CD4-positive, alpha-beta T cell treated with Interleukin-6 for 4 hours (primary cell): ENCODE results near the gene OTOG.
A peak's percentile ranks its signal among the peaks of the same experiment; 100 is the strongest.

ENCODE experiments used
- DNase-seq: peaks from one replicate; pipeline ENCODE4 v3.0.0-alpha.2; 2020; ENCODE audit warnings: mixed read lengths

OTOG gene

DNA sequence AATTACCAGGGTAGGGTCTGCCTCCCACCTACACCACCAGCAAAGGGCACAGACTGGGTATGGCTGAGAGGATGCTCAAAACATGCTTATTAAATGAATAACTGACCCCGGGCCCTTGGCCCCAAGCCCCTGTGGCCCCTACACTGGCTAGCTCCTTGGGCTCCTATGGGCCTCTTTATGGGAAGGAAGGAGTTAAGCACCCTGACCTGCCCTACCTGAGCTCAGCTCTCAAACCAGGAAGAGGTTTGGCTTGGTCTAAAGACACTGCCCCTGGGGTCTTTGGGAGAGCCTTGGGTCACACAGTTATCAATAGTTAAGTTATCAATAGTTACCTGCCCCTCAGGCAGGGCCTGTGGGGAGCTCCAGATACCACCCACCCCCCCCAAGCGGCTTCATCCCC is 4.0 kb upstream of the OTOG start:
- no peak for DNase-seq

DNA sequence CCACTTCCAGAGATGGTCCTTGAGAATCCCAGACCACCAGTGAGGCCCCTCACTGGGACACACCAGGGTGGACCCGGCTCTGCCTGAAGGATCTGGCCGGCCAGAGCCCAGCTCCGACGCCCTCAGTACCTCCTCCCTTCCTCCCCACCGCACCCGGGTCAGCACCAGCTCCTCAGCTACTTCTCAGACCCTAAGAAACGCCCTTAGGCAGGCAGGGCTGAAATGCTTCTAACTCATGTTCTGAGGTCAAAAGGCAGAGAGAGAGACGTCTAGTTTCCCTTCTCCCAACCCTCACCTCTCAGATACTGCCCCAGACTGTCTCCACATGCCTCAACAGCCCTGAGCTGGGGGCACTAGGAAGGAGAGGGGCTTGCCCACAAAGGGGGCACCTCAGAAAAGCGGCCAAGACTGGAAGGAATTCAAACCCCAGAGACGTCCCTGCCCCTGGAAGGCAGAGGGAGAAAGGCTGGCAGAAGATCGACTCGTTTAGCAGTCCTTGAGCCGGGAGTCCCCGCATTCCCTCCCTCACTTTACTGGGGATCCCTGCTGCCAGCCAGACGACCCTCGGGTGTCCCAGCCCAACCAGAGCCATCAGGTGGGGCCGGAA is 3.4 kb upstream of the OTOG start:
- DNase-seq = no peak

DNA sequence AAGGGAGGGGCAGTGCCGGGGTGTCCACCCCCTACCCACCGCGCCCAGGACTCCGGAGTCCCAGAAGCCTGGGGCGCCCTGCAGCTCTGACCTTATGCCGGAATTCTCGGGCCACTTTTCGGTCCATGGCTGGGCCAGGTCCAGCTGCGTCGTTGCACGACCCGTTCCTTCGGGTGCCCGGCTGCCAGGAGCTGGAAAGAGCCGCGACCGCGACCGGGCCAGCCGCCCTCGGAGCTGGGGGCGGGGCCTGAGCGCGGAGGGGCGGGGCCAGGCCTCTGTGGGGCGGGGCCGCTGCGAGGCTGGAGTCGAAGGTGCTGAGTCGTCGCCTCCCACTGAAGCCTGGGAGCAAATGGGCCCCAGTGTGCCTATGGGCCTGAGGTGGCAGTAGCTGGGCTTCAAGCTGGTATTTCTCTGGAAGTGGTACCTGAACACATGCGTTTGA is 2.9 kb upstream of the OTOG start, which contains the start of gene USH1C:
TSS of gene USH1C (minus strand) at position 236 of the 442 bp plus-strand sequence. CDS start at position 127, 109 bp downstream.
- DNase-seq = peak; percentile 14

DNA sequence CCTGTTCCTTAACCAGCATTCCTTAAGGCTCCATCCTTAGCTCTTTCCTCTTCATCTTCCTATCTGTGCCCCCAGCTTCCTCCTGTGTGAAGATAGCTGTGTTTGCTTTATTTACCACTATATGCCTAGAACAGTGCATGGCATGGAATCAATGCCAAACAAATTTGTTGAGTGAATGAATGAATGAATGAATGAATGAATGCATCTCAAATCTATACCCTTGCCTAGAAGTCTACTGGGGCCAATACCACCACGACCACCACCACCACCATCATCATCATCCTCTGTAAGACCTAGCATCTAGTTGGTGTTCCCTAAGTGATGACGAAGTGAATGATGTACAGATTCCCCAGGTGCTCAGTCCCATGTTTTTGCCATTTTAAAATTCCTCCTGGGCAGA is 819 bp upstream of the OTOG start:
- no peak for DNase-seq

DNA sequence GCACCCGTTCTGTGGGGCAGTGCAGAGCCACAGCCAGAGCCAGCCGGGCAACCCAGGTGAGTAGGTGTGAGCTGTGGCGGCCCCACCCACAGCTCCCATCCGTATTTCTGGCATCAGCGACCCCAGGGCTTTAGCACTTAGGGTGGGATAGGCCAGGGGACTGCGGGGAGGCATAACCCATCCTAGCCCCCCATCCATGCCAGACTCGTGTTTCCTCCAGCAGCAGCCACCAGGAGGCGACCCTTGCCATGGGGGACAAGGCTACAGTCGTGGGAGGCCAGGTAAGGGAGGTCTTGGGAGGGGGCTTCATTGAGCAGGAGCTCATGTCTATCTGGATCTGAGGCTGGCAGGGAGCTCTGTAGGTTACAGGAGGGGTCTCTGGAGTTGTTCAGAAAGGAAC is 873 bp downstream of the OTOG start:
- no peak for DNase-seq

DNA sequence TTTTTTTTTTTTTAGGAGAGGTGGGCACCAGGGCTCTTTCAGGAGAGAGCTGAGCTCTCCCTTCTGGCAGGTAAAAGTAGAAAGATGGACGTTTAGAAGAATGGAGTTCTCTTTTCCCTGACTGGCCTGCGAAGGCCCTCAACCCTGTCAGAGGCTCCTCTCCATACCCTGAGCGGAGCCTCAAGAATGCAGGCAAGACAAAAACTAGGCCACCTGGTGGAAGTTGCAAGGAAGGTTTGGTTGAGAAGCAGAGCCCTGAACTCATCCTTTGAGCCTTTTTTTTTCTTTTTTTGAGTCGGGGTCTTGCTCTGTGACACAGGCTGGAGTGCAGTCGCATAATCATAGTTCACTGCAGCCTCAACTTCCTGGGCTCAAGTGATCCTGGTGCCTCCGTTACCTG is 1.4 kb downstream of the OTOG start:
- no peak for DNase-seq

DNA sequence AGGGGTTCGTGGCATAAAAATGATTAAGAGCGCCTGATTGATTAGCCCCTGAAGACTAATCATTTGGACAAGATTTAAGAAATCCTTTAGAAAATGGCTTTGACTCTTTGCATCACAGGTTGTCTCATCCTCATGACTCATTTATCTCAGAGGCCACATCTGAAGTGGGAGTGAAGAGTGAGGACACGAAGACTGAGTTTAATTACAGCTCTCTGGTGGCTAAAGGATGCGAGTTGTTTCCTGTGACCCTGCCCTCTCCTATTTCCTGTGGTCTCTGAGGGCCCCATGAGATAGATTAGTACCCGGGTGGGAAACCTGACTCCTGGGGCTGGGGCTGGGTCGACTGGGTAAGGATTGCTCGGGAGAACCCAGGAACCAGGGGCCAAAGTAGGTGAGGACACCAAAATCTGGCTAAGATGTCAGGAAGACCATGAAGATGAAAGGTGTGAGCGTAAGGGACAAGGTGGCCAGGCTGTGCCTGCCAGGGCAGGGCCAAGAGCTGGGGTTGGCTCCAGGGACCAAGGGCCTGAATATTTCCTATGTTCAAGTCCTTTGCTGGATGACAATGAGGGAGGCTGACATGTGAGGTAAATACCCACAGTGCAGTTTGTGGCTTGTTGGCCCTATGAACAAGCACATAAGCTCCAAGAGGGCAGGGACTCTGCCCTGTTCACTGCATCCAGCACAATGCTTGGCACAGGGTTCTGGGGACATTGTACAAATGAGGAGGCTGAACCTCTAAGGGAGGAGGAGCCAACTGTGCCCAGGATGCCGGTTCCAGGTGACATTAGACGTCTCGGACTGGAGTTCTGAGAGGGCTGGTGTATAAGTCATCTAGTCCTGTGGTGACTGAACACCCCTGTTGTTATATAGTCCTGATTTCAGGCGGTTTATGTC is 3.6 kb downstream of the OTOG start:
- no peak for DNase-seq

DNA sequence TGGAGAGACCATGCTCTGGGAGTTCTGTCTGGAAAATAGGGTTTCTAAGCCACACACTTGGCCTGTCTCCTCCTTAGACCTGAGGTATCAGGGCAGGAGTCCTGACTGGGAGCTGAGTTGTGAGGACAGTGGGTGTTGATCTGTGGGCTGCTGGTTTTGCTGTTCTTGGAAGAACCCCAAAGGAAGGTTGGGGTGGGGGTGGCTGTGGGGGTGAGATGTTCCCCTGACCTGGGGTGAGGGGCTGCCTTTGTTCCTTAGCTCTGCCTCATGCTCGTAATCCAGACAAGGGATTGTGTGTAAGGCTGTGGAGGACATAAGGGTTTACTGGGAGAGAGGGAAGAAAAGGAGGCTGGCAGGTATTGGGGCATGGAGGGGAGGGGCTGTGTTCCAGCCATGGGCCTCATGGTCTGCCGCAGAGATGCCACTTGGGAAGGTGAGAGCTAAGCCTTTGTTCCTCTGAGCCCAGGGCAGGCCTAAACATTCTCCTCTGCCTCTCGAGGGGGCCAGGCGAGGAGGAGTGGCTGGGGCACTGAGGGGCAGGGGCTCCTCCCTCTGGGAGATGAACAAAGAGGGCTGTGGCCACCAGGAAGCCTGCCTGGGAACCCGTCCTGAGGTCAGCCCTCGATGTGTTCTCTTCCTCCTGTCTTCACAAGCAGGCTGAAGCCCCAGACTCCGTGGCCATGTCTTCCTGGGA is 4.4 kb downstream of the OTOG start:
- no peak for DNase-seq

DNA sequence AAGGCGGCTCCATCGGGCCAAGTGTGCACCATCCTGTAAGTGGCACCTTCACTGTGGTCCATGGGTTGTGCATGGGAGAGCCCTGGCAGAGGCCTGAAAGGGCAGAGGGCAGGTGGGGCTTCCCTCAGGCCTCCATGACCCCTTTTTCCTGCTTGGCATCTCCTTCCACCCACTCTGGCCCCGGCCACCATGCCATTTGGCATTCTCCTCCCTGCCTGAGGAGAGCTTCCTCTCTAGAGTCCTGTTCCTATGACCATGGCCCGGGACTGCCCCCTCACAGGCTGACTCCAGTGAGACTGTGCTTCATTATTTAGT is 4.9 kb downstream of the OTOG start:
- DNase-seq = no peak

DNA sequence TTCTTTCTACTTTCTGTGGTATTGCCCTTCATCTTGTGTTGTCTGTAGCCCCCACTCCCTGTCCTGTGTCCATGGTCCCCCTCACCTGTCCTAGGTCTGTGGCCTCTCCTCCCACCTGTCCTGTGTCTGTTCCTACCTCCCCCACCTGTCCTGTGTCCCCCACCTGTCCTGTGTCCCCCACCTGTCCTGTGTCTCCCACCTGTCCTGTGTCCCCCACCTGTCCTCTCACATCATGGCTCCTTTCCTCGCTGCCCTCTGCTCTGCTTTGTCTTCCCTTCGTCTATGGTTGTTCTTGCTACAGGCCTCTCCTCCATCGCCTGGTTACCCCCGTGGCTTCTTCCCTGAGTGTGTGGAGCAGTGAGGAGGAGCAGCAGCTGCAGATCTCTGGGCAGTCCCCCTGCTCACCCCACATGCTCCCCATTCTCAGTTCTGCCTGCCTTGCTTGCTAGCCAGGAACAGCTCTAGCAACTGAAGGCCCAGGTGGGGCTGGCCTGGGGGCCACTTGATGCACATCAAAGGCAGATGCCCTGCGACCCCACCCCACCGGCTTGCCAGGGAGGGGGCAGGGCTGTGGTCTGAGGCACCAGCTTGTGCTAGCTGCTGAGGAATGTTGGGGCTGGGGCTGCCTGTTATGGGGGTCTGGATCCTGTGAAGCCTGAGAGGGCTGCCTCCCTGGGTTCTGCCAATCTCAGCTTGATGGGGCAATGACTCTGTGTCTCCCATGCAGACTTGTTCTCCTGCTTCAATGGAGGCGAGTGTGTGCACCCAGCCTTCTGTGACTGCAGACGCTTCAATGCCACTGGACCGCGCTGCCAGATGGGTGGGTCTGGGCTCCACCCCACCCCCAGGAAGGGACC is 5.6 kb downstream of the OTOG start:
- DNase-seq = no peak

DNA sequence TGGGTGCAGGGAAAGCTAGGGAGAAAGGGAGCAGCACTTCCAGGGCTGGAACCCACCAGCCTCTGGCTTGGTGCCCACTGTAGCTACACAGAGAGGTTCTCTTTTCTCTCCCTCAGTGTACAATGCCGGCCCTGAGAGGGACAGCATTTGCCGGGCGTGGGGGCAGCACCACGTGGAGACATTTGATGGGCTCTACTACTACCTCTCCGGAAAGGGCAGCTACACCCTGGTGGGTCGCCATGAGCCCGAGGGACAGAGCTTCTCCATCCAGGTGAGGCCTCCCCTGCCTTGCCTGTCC is 6.1 kb downstream of the OTOG start:
- DNase-seq = no peak

DNA sequence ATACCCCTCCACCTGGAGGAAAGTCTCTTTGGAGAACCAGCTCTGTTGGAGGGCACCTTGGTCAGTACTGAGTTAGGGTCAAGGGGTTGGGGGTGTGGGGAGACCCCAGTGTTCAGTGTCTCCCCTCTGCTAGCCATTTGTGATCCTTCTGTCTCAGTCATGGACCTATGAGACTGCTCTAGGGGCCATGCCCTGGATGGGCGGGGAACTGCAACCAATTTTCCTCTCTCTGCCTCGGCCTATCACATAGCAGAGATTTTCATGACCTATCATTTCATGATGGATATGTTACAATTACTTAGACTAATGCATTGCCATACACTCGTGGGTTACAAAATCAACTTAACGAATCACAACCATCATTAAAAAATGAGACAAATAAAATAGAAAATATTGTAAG is 7.4 kb downstream of the OTOG start:
- DNase-seq = no peak

DNA sequence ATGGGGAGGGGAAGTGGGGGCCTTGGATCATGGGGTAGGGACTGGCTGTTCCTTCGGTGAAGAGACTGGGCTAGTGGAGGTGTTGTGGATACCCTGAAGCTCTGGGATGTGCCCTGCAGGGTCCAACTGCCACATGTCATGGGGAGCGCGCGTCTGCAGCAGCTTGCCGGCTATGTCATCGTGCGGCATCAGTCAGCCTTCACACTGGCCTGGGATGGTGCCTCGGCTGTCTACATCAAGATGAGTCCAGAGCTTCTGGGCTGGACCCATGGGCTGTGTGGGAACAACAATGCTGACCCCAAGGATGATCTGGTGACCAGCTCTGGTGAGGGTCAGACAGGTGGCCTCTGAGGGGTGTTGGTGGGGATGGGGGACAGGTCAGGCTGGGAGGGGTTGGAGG is 9.9 kb downstream of the OTOG start:
- no peak for DNase-seq

DNA sequence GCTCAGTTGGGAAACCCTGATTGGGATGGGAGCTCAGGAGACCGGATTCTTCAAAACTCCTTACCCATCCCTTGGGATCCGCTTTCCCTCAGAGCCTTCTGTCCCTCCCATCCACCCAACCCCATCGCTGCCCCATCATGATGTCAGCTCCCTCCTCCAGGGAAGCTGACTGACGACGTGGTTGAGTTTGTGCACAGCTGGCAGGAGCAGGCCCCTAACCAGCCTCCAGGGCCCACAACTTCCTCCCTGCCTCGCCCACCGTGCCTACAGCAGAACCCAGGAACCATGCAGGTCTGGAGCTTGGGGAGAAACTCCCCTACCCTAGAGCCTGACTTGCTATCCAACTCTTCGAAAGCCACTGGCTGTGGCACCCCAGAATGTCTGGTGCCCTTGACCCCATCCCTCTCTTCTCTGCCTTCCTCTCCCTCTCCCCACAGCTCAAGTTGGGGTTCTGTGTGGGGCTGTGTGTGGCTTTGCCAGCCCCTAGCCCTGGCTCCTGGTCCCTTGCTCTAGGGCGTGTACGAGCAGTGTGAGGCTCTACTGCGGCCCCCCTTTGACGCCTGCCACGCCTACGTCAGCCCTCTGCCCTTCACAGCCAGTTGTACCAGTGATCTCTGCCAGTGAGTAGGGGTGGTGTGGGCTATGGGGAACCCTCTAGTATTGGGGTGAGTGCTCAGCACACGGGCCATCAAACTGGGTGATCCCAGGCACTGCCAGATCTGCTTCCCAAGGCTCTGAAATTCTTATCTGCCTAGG is 11.1 kb downstream of the OTOG start:
- DNase-seq = no peak

DNA sequence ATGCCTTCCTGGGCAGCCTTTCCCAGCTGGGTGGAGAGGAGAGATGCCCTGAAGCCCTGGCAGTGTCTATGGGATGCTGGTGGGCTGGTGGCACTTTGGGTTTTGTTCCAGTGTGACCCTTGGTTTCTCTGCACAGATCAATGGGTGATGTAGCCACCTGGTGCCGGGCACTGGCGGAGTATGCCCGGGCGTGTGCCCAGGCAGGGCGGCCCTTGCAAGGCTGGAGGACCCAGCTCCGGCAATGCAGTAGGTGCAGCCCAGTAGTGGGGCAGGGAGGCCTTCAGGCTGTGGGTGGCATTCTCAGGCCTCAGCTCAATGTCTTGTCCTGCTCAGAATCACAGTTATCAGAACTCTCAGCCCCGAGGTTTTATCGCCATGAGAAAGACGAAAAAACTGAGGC is 11.9 kb downstream of the OTOG start:
- DNase-seq = no peak

DNA sequence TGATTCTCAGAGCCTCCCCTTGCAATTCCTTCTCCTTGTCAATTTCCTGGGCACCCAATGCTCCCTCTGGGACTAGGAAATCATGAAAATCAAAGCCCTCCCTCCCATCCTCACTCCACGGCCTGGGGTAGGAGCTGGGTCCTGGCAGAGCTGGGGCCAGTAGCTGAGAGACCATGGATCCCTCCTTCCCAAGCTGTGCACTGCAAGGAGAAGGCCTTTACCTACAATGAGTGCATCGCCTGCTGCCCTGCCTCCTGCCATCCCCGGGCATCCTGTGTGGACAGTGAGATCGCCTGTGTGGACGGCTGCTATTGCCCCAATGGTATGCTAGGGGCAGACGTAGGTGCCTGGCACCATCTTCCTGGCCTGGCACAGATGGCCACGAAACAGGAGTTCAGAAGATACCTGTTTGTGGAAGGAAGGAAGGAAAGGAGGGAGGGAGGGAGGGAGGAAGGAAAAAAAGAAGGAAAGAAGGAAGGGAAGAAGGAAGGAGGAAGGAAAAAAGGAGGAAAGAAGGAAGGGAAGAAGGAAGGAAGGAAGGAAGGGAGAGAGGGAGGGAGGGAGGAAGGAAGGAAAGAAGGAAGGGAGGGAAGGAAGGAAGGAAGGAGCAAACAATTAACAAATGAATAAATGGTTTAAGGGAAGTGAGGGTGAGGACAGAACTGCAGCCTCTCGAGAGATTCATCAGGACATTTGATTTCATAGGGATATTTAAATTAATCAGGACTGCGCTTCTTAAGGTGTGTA is 12.5 kb downstream of the OTOG start:
- DNase-seq = no peak

DNA sequence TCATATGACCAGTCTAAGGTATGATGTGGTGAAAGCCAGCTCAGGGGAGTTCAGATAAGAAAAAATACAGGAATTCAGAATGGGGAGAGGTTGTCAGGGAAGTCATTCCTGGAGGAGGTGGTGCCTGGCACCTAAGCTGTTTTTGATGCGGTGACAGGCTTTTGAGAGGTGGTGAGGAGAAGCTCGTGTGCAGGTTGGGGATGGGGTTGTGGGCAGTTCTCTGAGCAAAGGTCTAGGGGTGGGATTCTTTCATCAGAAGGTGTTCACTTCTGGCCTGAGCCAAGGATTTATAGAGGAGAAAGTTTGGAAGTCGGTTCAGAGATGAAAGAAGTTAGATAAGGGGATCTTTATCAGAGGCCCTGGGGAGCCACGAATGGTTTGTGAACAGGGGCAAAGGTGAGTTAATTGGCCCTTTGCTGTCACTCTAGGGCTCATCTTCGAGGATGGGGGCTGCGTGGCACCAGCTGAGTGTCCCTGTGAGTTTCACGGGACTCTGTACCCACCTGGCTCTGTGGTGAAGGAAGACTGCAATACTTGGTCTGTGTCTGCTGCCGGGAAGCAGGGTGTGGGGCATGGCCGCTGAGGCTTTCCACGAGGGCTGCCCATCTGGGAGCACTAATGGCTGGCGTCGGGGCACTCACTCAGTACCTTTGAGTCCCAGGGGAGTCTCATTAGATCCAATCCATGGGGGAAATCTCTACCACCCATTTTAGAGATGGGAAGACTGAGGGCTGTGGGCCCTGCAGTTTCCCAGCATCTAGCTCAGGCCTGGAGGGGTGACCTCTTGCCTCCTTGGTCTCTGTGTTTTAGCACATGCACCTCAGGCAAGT is 13.4 kb downstream of the OTOG start:
- no peak for DNase-seq

DNA sequence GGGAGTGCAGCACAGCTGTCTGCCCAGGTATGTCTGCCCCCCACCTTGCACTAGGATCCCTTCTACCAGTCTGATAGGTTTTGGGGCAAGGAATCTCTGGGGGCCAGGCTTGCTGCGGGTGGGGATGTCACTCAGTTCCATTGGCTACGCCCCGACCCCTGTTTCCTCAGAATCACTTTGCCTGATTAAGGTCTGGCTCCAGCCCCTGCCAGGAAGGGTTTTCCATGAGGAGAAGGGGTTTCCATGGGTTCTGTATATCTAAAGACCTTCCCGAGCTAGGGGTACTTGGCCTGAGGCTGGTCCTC is 14.0 kb downstream of the OTOG start:
- DNase-seq = no peak

DNA sequence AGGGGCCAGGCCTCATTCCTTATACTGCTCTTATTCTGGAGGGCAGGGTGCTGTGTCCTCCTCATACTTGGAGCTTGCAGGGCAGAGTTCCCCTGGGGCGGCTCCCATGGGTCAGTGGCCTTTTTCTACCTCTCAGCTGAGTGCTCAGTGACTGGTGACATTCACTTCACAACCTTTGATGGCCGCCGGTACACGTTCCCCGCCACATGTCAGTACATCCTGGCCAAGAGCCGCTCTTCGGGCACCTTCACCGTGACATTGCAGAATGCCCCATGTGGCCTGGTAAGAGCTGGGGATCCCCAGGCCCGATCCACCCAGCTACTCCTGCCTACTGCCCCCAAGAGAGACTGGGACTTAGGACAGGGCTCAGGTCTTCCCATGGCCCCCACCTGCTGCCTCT is 14.5 kb downstream of the OTOG start:
- DNase-seq = no peak

DNA sequence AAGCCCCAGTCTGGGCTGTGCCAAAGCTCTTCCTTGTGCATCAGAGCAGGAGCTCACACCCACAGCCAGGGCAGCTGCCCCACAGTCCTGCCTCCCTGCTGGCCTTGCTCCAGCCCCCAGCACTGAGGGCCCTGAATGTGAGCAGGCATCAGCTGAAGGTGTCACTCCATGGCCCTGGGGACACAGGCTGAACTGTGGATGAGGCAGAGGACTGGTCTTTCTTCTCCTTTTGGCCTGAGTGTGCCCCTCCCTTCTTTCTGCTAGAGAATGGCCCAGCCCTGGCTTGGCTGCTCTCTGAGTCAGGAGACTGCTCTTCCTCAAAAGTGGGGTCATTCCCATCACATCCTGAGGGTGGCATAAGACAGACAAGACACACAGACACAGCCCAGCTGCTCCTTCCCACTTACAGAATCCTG is 16.2 kb downstream of the OTOG start:
- DNase-seq = no peak
